ENCODE results near the gene PIP4K2A.

Gene PIP4K2A

DNA sequence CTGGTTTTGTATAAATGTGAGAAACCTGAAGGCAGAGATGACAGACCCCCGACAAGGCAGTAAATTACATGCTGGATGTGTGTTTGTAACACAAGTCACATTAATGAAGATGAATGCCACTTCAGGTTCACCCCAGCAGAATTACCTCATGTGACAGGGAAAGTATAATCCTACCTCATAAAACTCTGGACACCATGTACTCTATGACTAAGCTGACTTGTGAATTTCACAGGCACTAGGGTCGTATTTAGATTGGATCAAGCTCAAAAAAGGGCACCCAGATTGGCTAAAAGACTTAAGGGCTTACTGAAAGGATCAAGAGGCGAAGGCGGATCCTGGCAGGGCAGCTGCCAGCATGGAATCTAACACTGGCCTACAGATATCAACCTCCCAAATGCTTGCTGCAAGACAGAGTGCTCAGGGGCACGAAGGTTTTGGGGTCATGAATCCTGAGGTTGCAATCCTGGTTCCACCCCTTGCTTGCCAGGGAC, 161.4 kb downstream of the PIP4K2A start:
- no peak for TF ChIP-seq POLR2AphosphoS5 (IDR thresholded peaks at IDR 0.05; ENCODE audit: borderline replicate concordance, low read depth, low read length)
- TF ChIP-seq FOXP2 (optimal IDR thresholded peaks at IDR 0.05; ENCODE audit: control extremely low read depth, extremely low read length, insufficient read depth), result no peak
- no peak for TF ChIP-seq EZH2 (IDR thresholded peaks at IDR 0.05)
- H3K9me3 ChIP-seq (ENCODE audit: low read depth, low read length), result no peaks in the 10 kb centered on the region
- no peak overlapping the region for H3K27ac ChIP-seq
- H3K9ac ChIP-seq (ENCODE audit: insufficient read length), result no peak overlapping the region
- no peaks in the 10 kb centered on the region for H3K36me3 ChIP-seq (ENCODE audit: insufficient read depth, low read length)
- no peak overlapping the region for H3K4me3 ChIP-seq
- no peak for DNase-seq (ENCODE audit: low read depth, low spot score)

- TF ChIP-seq EZH2 (IDR thresholded peaks at IDR 0.05) (no peak), POLR2AphosphoS5 (IDR thresholded peaks at IDR 0.05; ENCODE audit: borderline replicate concordance, low read depth, low read length) (no peak), FOXP2 (optimal IDR thresholded peaks at IDR 0.05; ENCODE audit: control extremely low read depth, extremely low read length, insufficient read depth) (no peak)
- Histone ChIP-seq H3K27ac (no peak overlapping the region), H3K4me3 (no peak overlapping the region), H3K9me3 (ENCODE audit: low read depth, low read length) (no peaks in the 10 kb centered on the region), H3K36me3 (ENCODE audit: insufficient read depth, low read length) (no peaks in the 10 kb centered on the region), H3K9ac (ENCODE audit: insufficient read length) (no peak overlapping the region)
- no peak for DNase-seq (ENCODE audit: low read depth, low spot score)
Observed at GRCh38 chr10:22551681-22552365, 162.6 kb downstream of the PIP4K2A start.

DNA sequence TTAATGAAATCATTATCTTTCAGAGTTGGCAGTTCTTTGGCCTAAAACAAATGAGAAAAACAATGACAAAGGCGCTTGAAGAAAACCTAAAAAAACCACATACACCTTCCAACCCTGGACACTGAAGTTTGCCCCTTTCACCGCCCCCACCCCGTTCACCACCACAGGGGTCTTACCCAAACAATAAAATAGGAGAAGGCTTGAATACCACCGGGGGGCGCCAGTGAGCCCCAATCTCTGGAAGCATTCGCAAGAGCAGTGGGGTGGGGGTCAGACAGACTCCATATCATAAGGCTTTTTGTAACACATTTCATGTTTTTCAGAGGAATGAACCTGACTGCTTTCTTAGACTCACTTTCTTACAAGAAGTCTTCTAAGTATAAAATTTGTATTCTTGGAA, 163.6 kb downstream of the PIP4K2A start:
- no peak for DNase-seq (ENCODE audit: low read depth, low spot score)
- no peak overlapping the region for H3K9ac ChIP-seq (ENCODE audit: insufficient read length)
- TF ChIP-seq POLR2AphosphoS5 (IDR thresholded peaks at IDR 0.05; ENCODE audit: borderline replicate concordance, low read depth, low read length), result no peak
- no peak for TF ChIP-seq EZH2 (IDR thresholded peaks at IDR 0.05)
- no peak for TF ChIP-seq FOXP2 (optimal IDR thresholded peaks at IDR 0.05; ENCODE audit: control extremely low read depth, extremely low read length, insufficient read depth)
- H3K4me3 ChIP-seq, result no peak overlapping the region
- H3K27ac ChIP-seq, result no peak overlapping the region
- no peaks in the 10 kb centered on the region for H3K36me3 ChIP-seq (ENCODE audit: insufficient read depth, low read length)
- H3K9me3 ChIP-seq (ENCODE audit: low read depth, low read length), result no peaks in the 10 kb centered on the region

DNA sequence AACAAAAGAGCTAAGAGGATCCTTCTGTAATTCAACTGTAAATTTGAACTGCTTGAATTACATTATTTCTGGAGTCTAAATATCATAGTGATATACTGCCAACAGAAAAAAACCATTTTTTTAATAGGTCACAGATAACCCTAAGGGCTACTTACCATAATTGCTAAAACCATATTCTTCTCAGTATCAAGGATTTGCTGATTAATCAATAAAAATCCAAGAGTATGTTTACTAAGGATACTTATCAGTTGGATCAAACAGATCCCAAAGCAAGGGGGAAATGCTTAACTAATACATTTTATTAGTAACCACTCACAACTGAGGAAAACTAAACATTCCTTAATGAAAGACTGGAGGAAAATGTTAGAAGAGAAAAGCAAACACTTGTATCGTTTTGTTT, 166.0 kb downstream of the PIP4K2A start:
- Histone ChIP-seq H3K27ac (no peak overlapping the region), H3K36me3 (ENCODE audit: insufficient read depth, low read length) (no peaks in the 10 kb centered on the region), H3K9ac (ENCODE audit: insufficient read length) (no peak overlapping the region), H3K4me3 (no peak overlapping the region), H3K9me3 (ENCODE audit: low read depth, low read length) (no peaks in the 10 kb centered on the region)
- TF ChIP-seq EZH2 (IDR thresholded peaks at IDR 0.05) (no peak), POLR2AphosphoS5 (IDR thresholded peaks at IDR 0.05; ENCODE audit: borderline replicate concordance, low read depth, low read length) (no peak), FOXP2 (optimal IDR thresholded peaks at IDR 0.05; ENCODE audit: control extremely low read depth, extremely low read length, insufficient read depth) (no peak)
- DNase-seq (ENCODE audit: low read depth, low spot score), result no peak

GRCh38 chr10:22545643-22546042, 168.7 kb downstream of the PIP4K2A start:
- no peak overlapping the region for H3K4me3 ChIP-seq
- DNase-seq (ENCODE audit: low read depth, low spot score), result no peak
- no peaks in the 10 kb centered on the region for H3K9me3 ChIP-seq (ENCODE audit: low read depth, low read length)
- no peaks in the 10 kb centered on the region for H3K36me3 ChIP-seq (ENCODE audit: insufficient read depth, low read length)
- H3K9ac ChIP-seq (ENCODE audit: insufficient read length), result no peak overlapping the region
- no peak for TF ChIP-seq POLR2AphosphoS5 (IDR thresholded peaks at IDR 0.05; ENCODE audit: borderline replicate concordance, low read depth, low read length)
- no peak for TF ChIP-seq FOXP2 (optimal IDR thresholded peaks at IDR 0.05; ENCODE audit: control extremely low read depth, extremely low read length, insufficient read depth)
- no peak for TF ChIP-seq EZH2 (IDR thresholded peaks at IDR 0.05)
- H3K27ac ChIP-seq, result no peak overlapping the region

GRCh38 chr10:22544325-22545068, 169.9 kb downstream of the PIP4K2A start:
- no peak overlapping the region for H3K27ac ChIP-seq
- no peak overlapping the region for H3K9ac ChIP-seq (ENCODE audit: insufficient read length)
- H3K36me3 ChIP-seq (ENCODE audit: insufficient read depth, low read length), result no peaks in the 10 kb centered on the region
- TF ChIP-seq FOXP2 (optimal IDR thresholded peaks at IDR 0.05; ENCODE audit: control extremely low read depth, extremely low read length, insufficient read depth), result no peak
- H3K4me3 ChIP-seq, result no peak overlapping the region
- H3K9me3 ChIP-seq (ENCODE audit: low read depth, low read length), result no peaks in the 10 kb centered on the region
- DNase-seq (ENCODE audit: low read depth, low spot score), result no peak

DNA sequence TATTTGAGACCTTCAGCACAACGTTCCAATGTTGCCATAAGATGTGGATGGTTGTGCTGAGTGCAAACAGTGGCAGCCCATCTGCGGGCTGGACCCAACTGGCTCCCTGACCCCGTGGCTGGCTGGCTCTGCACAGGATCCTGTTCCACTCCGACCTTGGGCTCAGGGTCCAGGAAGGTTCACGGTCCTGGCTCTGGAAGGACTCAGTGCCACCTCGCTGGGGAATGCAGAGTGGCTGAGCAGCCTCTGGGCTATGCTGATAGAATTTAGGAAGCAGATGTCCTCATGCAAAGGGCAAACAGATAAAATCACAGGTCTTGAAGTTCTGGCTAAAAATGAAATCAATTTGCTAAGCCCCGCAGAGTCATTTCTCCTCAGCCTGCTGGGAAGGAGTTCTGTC, 171.6 kb downstream of the PIP4K2A start:
- H3K9me3 ChIP-seq (ENCODE audit: low read depth, low read length), result no peaks in the 10 kb centered on the region
- DNase-seq (ENCODE audit: low read depth, low spot score), result no peak
- H3K4me3 ChIP-seq, result no peak overlapping the region
- H3K36me3 ChIP-seq (ENCODE audit: insufficient read depth, low read length), result no peaks in the 10 kb centered on the region
- TF ChIP-seq EZH2 (IDR thresholded peaks at IDR 0.05) (no peak), FOXP2 (optimal IDR thresholded peaks at IDR 0.05; ENCODE audit: control extremely low read depth, extremely low read length, insufficient read depth) (no peak), POLR2AphosphoS5 (IDR thresholded peaks at IDR 0.05; ENCODE audit: borderline replicate concordance, low read depth, low read length) (no peak)
- no peak overlapping the region for H3K27ac ChIP-seq
- no peak overlapping the region for H3K9ac ChIP-seq (ENCODE audit: insufficient read length)

DNA sequence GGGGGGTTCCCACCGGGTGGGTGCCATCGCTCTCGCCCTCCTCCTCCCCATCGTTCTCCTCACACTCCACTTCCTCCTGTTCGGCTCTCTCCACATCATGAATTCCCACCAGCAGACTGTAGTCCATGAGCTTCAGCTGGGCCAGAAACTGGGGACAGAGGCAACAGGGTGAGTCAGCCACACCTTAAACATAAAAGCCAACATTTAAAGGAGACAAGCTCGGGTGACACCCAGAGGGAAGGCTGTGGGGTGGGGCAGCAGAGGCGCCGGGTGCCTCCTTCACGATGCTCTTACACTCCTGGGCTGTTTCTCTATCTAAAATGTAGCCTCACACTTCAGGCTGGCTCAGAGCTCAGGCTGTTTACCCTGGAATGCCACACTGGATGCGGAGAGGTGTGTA, 172.5 kb downstream of the PIP4K2A start:
- no peak for DNase-seq (ENCODE audit: low read depth, low spot score)
- H3K27ac ChIP-seq, result no peak overlapping the region
- no peak overlapping the region for H3K9ac ChIP-seq (ENCODE audit: insufficient read length)
- H3K36me3 ChIP-seq (ENCODE audit: insufficient read depth, low read length), result no peaks in the 10 kb centered on the region
- no peaks in the 10 kb centered on the region for H3K9me3 ChIP-seq (ENCODE audit: low read depth, low read length)
- H3K4me3 ChIP-seq, result no peak overlapping the region
- no peak for TF ChIP-seq FOXP2 (optimal IDR thresholded peaks at IDR 0.05; ENCODE audit: control extremely low read depth, extremely low read length, insufficient read depth)
- TF ChIP-seq EZH2 (IDR thresholded peaks at IDR 0.05), result no peak
- TF ChIP-seq POLR2AphosphoS5 (IDR thresholded peaks at IDR 0.05; ENCODE audit: borderline replicate concordance, low read depth, low read length), result no peak

All from SK-N-MC (cell line).